ENCODE data around the gene CDK14. TPM values are rescaled to one million over a fixed set of nuclear protein-coding genes. Genes with fewer than 3 reads are reported as not detected.

Gene CDK14
- total RNA-seq, 1 experiment from 2014 or later: 6.5 TPM

GRCh38 chr7:90999989-91000979 lies 404.2 kb downstream of the CDK14 start:
- peak; percentile 33 for DNase-seq (ENCODE audit: low read depth)

GRCh38 chr7:91005024-91005423 lies 408.9 kb downstream of the CDK14 start:
- peak; percentile 2 for DNase-seq (ENCODE audit: low read depth)

DNA sequence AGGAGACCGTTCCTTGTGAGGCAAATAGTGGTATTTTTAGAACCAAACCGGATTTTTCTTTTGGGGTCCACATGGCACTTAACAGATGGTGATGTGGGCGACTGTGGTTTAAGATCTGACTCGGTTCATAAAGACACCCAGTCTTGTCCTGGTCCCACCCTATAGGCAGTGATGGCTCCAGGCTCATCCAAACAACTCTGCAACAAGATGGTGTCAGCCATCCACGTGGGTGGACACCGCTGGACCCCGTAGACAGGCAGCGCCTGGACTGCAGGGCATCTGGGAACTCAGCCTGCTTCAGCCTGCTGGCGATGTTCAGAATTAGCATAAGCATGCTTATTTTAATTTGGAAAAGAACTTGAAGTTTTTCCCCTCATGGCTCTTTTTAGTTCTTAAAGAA lies 409.7 kb downstream of the CDK14 start:
- no peak for DNase-seq (ENCODE audit: low read depth)

DNA sequence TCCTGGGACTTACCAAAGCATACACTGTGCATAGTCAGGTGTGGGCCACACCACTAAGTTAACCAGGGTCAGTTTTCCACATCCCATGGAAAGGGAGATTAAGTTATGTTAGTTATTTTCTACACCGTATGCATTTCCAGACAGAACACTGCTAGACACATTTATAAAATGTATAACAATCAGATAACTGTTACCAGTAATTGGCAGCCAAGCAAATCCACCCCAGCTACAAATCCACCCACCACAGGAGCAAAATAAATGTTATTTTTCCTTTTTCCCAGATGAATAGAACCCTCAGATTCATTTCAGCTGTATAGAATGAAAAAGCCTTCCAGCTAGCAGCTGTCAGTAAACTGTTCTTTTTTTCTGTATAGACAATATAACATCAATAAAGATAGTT lies 411.2 kb downstream of the CDK14 start:
- no peak for DNase-seq (ENCODE audit: low read depth)

- DNase-seq (ENCODE audit: low read depth): no peak
Observed at GRCh38 chr7:91013078-91013477, 417.0 kb downstream of the CDK14 start.

GRCh38 chr7:91019686-91020385 lies 423.7 kb downstream of the CDK14 start:
- no peak for DNase-seq (ENCODE audit: low read depth)

GRCh38 chr7:91020636-91021385 lies 424.7 kb downstream of the CDK14 start:
- DNase-seq (ENCODE audit: low read depth): no peak

DNA sequence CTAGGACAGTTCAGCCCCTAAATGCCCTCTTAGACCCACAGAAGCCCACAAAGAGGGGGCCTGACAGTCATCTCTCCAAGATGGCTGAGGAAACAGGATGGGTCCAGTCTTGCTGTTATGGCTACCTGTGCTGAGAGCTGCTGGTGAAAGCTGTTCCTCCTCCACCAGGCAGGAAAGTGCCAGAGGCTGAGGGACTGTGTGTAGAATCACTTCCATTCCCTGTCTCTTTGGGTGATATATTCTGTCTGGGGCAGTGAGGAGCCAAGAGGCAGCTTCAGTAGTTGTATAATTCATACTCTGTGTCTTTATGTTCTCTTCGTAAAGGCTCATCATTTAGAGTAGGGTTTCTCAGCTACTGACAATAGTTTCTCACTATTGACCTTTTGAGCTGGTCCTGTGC lies 425.8 kb downstream of the CDK14 start:
- DNase-seq (ENCODE audit: low read depth): no peak

DNA sequence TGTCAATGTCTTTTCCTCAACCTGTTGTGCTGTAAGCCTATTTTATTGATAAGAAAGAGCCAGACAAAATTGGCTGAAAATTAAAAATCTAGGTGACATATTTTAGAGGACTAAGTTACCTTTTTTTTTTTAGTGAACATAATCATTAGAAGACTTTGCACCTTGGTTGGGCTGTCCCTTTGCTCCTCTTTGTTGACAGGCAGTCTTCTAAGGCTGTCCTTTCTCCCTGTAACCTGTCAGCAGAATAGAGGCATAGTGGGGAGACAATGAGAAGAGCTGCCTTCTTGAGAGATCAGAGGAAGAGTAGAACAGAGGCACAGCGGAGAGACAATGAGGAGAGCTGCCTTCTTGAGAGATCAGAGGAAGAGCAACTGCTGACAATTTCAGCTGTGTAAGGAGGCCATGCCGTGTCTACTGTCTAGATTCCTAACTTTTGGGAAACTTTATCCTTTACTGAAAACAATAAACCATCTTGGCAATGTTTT lies 429.8 kb downstream of the CDK14 start:
- DNase-seq (ENCODE audit: low read depth): no peak

GRCh38 chr7:91029688-91030087 lies 433.6 kb downstream of the CDK14 start:
- no peak for DNase-seq (ENCODE audit: low read depth)

- no peak for DNase-seq (ENCODE audit: low read depth)
Observed at GRCh38 chr7:91030680-91031380, 434.7 kb downstream of the CDK14 start.

DNA sequence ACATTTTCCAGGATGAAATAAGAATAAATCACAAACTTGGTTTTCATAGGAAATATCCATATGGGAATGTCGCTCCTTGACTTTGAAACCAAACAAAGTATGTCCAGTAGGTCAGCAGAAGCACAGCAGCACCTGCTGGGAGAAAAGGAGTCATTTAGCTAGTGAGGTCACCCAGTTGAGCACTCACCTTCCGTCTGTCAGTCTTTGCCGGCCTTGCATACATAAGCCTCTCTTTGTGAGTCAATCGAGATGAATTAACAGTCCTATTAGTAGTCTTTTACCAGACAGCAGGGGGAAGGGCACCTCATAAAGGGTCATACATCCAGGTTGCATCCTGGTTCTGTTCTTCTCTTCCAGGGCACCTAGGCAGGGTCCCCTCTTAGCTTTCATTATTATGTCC lies 435.6 kb downstream of the CDK14 start:
- DNase-seq (ENCODE audit: low read depth): no peak

DNA sequence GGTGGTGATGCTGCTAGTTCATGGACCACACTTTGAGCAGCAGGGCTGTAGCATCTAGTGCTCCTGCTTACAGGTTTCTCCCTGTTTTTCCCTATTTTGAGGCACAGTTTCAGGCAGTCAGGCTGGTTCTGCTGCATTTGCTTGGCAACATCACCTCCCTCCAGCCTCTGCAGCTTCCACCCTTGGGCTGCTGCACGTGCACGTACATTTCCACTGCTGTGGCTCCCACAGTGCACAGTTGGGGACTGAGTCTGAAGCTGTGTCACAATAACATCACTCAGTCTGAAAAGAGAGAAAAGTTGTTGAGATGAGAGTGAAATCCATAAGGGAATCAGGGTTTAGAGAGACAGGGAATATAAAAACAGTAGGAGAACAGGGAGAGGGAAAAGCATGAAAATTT lies 437.5 kb downstream of the CDK14 start:
- no peak for DNase-seq (ENCODE audit: low read depth)

DNA sequence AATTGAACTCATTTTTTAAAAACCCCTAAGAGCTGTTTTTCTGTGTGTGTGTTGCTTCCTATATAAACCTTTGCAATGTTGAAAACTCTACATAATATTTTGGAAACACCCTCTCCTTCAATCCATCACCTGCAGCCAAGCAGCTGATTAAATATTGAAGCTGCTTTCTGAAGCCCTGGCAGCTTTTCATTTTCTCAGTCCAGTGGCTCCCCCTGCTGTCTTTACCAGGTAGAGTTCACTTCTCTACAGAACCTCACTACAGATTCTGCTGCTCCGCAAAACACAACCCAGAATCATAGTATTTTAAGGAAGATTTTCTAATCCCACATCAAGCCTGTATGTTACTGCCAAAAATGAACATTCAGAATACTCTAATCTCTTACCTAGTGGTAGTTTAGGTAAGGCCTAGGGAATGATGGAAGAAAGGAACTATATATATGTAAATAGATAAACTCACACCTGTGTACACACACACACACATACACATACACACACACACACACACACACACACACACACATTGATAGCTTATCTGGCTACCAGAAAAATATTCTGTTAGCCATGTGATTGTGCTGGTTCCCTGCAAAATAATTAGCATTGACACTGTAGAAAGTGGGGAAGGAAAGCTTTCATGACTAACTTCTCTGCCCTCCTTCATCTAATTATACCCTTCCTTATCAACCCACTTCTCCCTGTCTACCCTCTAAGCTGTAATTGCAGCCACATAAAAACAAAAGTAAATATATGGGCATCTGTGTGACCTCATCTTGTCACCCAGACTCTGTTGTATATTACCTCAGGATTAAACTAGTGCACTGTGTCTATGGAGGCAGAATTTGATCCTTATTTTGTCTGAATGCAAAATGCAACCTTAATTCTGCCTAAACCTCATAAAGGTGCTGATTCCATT lies 438.6 kb downstream of the CDK14 start:
- peak; percentile 36 for DNase-seq (ENCODE audit: low read depth)

DNA sequence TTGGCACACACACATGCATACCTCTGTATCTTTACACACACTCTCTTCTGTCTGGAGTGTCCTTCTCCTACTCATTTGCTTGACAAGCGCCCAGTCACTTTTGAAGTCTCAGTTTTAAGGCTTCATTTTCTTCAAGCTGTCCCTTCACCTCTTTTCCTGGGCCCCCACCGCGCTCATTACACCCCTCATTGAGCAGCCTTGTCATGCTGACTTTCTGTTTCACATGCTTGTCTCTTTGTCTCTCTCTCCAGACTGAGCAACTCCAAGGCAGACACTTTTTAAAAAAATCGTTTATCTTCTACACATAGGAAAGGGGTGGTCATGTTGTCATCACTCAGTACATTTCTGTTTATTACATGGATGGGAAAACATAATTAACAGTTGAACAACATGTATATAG lies 442.9 kb downstream of the CDK14 start:
- DNase-seq (ENCODE audit: low read depth): no peak

GRCh38 chr7:91041141-91041540 lies 445.0 kb downstream of the CDK14 start:
- DNase-seq (ENCODE audit: low read depth): no peak

DNA sequence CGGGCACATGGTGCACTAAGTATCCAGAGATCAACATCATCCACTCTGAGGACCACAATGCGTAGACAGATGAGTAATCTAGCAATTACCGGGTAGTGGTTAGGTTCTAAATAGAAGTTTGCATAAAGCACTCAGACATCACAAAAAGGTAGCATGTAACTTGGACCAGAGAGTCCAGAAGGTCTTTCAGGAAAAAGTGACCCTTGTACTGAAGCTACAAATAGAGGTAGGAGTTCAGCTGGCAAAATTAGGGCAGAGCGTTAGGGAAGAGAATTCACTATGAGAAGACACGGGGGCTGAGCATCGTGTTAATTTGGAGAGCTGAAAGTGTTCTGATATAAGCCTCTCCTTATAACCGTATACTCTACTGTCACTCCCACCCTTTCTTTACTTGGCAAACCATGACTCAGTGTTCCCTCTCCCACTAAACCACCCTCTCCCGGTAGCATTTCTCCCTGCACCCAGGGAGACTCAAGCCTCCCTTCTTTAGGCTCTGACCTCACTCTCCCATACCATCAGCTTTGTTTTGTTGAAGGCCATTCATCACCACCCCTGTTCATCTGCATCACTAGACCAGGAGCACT lies 445.9 kb downstream of the CDK14 start:
- no peak for DNase-seq (ENCODE audit: low read depth)

- DNase-seq (ENCODE audit: low read depth): no peak
Observed at GRCh38 chr7:91043186-91043585, 447.1 kb downstream of the CDK14 start.

DNA sequence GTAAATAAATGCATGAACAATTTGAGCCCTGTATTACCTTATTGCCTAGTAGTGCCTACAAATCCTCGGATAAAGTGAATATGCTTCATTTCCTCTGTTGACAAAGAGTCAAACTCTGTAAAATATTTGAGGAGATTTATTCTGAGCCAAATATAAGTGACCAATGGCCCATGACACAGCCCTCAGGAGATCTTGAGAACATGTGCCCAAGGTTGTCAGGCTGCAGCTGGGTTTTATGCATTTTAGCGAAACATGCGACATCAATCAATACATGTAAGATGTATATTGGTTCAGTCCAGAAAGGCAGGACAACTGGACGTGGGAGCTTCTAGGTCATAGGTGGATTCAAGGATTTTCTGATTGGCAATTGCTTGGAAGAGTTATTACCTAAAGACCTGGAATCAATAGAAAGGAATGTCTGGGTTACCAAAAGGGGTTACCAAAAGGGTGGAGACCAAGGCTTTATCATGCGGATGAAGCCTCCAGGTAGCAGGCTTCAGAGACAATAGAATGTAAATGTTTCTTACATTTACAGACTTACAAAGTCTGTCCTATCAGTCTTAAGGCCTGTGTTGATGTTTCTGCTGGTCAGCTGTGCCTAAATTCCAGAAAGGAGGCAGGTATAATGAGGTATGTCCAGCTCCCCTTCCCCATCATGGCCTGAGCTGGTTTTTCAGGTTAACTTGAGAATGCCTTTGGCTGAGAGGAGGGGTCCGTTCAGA lies 448.0 kb downstream of the CDK14 start:
- DNase-seq (ENCODE audit: low read depth): no peak

All from M059J (cell line).